ENCODE measurements around the gene GPC1.
A peak's percentile ranks its signal among the peaks of the same experiment; 100 is the strongest.
"Not testable (repeated sequence)": the region's sequence is repeated elsewhere in the genome, so short reads cannot be mapped to it uniquely, and the experiment has no call there.

GPC1 gene

DNA sequence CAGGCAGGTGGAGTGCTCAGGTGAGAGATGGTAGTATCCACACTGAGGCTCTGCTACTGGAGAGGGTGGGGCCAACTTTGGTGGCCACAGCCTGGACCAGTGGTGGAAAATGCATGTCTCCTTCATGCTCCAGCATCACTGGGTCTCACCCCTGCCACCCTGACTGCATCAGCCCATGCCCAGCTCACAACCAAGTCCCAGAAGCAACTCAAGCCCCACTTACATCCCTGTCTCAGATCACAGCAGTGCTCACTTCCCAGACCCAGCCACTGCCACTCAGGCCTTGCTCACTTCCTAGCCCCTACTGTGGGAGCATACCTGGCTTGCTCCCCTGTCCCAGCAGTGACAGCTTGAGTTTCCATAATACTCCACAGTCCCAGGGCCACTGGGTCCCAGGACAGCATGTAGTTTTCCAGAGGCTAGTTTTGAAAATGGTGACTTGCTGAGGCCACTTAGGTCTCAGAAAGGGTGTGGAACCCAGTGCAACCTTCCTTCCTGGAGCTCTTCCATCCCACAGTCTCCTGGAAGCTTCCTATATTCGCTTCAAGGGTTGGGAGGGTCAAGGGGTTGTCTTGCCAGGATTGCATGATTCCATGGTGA is 58.8 kb downstream of the GPC1 start:
- DNase-seq, result no peak

DNA sequence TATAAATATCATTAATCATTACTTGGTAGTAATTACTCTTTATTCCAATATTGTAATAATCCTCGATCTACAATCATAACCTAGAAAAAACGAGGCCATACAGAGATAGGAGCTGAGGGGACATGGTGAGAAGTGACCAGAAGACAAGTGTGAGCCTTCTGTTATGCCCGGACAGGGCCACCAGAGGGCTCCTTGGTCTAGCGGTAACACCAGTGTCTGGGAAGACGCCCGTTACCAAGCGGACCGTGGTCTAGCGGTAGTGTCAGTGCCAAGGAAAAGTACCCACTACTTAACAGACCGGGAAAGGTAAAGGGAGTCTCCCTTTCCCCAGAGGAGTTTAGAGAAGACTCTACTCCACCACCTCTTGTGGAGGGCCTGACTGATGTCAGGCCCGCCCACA is 59.5 kb downstream of the GPC1 start:
- DNase-seq, result peak in 2 of 56 donors; percentile 4 to 14

- DNase-seq, result not testable (repeated sequence)
These were observed 61.6 kb downstream of the GPC1 start for GRCh38 chr2:240497082-240497481.

- no peak for DNase-seq
These were observed 62.9 kb downstream of the GPC1 start for GRCh38 chr2:240498171-240498957.

DNA sequence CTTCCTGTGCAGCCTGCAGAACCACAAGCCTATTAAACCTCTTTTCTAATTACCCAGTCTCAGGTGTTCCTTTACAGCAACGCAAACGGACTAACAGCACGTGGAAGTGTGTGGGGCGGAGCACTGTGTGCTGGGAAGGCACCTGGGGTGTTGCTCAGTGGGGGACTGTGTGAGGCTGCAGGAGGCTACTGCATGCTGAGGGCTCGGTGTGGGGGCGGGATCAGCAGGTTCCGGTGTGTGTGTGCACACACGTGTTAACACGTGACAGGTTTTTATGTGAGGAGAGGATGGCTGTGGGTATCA is 63.4 kb downstream of the GPC1 start:
- peak in 1 of 56 donors; percentile 14 for DNase-seq

DNA sequence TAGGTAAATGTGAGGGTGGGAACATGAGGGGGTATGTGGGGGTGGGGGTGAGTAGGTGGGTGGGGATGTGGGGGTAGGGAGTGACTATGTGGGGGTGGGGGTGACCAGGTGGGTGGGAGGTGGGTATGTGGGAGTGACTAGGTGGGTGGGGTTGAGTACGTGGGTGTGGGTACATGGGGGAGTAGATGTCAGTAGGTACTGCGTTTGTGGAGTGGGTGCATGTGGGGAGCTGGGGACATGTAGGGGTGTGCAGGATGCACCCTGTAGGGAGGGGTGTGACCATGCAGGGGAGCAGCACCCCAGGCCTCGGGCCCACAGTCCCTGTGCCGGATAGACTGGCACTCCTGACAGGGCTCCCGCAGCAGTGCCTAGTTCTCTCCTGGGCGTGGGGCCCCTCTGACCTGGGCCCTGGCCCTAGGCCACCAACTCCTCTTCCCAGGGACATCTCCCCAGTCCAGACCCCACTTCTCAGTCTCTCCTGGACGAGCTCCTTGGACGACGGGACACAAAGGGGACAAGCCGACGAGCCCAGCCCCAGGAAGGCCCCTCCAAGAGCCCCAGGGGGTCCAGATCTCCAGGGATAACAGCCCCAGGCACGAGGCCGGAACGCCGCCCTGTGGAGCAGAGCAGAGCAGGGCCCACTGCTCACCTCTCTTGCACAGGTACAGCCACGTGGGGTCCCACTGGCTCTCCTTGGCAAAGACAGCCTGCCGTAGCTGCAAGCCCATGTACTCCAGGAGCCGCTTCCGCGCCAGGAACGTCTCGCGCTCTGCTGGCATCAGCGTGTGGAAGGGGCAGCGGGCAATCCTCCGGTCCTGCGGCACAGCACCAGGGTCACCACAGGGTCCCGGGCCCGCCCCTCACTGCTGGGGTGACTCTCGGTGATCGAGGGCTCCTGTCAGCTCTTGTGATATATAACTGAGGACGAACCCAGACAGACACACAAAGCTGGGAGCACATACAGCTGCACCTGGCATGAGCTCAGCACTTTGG is 64.1 kb downstream of the GPC1 start:
- DNase-seq, result no peak

DNA sequence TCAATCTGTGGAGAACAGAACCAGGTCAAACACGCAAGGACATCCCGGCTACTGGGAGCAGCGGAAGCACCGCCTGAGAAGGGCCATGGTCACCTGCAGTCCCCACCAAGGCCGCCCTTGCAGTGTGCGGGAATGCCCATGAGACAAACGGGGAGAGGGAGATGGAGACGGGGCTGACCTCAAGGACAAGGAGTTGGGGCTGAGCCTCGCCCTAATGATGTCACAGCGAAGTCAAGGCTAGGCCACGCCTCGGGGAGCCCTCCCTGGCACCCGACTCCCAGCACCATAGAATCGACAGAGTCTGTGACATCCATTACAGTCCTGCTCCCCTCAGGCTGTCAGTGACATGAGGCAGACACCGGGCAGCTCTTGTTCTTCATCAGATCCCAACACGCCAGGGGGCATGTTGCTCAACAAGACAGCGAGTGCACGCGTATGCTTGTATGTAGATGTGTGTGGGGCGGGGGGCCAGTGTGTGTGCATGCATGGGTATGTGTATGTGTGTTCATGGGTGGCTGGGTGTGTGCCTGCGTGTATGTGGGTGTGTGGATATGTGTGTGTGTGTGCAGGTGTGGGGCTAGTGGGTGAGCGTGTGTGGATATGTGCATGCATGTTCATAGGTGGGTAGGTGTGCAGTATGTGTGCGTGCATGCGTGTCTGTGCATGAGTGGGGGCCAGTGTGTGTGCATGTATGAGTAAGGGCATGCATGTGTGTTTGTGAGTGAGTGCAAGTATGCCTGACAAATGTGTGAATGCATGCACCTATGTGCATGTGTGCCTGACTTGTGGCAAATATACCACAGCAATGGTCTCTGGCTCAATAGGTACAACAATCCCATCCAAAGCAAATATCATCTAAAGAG is 65.3 kb downstream of the GPC1 start:
- DNase-seq, result no peak

DNA sequence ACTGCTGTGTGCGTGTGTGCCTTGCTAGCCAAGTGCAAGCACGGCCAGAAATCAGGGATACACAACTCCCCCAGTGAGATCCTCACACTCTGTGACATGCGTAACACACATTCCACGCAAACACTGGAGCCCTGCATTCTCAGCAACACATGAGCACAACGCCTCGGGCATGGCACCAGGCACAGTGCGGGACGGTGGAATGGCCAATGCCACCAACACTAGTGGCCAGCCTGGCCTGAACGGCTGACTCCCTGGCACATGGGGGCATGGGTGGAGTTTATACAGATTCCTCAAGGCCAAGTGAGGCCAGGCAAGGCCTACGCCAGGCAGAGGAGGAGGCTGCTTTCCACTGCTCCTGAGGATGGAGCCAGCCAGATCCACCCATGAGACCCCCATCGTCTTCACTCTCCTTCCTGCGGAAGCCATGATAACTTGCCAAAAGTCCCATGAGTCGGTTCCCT is 66.1 kb downstream of the GPC1 start:
- no peak for DNase-seq

GRCh38 chr2:240502059-240502429 is 66.6 kb downstream of the GPC1 start:
- no peak for DNase-seq

GRCh38 chr2:240502430-240503121 is 67.1 kb downstream of the GPC1 start:
- no peak for DNase-seq

DNA sequence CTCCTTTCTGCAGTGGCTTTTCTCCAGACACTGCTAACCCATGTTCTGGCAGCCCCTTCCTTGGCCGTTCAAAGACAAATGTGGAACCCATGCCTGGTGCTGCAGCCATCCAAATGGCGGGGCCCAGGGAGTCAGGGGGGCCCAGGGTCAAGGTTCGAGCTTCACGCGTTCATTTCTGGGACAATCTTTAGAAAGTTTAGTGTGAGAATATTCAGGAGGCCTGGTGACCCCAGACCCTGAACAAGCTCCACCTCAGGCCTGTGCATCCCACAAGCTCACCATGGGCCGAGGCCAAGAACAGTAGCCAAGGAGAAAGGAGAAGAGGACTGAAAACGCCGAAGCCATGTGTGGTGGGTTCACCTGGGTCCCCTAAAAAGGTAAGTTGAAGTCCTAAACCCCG is 67.9 kb downstream of the GPC1 start:
- DNase-seq, result no peak

- no peak for DNase-seq
These were observed 68.4 kb downstream of the GPC1 start for GRCh38 chr2:240503848-240504247.

DNA sequence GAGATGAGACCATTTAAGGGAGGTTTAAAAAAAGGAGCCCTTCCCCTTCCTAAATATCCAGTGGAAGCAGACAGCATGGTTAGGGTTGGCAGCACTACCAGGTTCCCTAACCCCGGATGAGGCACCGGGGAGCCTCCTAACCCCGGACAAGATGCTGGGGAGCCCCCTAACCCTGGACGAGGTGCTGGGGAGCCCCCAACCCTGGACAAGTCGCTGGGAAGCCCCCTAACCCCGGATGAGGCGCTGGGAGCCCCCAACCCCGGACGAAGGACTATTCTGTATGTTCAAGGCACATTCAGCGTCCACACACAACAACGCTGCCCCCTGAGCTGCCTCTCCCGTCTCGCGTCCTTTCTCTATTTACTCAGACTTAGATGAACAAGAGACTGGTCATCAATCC is 70.4 kb downstream of the GPC1 start:
- no peak for DNase-seq

DNA sequence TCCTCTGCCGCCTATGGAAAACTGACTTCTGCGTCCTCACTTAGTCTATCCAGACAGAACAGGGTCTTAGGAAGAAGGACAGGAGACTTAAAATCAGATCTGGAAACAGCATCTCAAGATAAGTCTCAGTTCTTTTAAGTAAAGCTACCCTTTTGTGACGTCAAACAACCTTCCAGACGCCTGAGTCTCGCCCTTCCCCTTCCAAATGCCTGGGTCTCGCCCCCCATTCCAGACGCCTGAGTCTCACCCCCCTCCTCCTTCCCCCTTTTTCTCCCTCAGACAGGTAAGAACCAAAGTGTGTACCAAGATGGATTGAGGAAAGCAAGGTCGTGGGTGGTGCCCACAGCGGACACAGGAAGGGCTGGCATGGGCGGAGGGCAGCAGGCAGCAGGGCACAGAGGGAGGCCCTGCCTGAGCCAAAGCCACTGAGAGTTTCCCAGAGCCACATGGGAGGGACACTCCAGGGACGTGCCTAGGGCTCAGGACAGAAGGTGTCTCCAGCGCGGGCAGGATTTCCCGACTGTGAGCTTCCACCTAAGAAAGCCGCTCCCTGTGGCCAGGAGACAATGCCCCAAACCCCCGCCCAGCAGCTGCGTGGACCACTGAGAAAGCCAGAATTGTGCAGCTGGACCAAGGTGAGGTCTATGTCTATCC is 71.1 kb downstream of the GPC1 start:
- DNase-seq, result no peak

DNA sequence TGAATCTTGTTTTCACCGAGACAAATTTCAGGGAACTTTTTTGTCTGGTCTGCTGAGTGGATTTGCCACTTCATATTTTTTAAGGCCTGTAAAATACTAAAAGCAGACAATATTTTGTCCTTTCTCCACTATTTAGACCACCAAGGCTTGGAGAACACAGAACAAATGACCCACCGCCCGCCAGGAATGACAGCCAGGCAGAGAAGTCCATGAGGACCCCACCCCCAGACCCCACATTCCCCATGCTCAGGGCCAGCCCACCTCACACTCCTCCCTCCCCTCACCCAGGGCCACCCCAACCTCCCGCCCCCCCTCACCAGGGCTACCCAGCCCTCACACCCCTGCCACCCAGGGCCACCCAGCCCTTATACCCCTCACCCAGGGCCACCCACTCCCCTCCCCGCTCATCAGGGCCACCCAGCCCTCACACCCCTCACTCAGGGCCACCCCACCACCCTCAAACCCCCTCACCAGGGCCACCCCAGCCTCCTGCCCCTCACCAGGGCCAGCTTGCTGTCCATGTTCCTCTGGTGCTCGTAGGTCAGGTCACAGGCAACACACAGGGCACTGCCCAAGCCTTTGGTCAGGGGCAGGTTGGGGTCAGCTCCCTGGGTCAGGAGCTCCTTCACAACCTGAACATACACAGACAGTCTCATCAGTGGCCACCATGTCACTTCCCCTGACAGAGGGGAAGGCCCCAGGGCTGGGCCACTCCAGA is 71.8 kb downstream of the GPC1 start:
- no peak for DNase-seq

- no peak for DNase-seq
These were observed 72.4 kb downstream of the GPC1 start for GRCh38 chr2:240507778-240508251.

DNA sequence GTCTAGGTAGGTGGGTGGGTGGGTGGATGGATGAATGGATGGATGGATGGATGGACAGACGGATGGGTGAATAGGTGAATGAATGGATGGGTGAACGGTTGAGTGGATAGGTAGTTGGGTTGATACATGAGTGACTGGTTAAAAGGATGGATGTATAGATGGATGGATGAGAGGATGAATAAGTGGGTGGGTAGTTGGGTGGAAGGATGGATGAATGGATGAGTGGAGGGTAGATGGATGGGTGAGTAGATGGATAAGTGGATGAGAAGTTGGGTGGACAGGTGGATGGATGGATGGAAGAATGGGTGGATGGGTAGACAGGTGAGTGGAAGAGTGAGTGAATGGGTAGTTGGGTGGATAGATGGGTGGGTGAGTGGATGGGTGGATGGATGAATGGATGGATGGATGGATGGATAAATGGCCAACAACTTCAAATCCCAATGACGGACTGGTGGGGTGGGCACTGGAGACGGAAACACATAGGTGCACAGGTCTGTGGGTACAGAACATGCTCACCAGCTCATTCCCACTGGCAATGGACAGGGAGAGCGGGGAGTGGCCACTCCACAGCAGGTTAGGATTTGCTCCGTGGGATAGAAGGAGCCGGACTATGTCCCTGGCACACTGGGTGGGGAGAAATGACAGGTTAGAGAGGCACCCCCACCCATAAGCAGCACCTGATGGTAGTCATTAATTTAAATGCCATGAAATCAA is 73.5 kb downstream of the GPC1 start:
- DNase-seq, result no peak

Data from nucleus accumbens (tissue), 56 donors.